GM12878 (cell line): Measurements from ENCODE around the gene GALNT15. TPM values are rescaled to one million over a fixed set of nuclear protein-coding genes. Genes with fewer than 3 reads are reported as not detected.

Experiments used
- ASH2L ChIP-seq: fragments of 300-600, 200-600 bp; sonication (generic); IDR thresholded peaks from 2 replicates; pipeline ENCODE4 v1.6.1; 2017; ENCODE audit warnings: low read depth, mild to moderate bottlenecking, borderline replicate concordance
- BCL11A ChIP-seq: IDR thresholded peaks from 2 replicates; pipeline ENCODE4 v1.6.1; 2011; ENCODE audit warnings: low read depth, low read length
- BMI1 ChIP-seq: fragments of 450-650 bp; IDR thresholded peaks from 2 replicates; pipeline ENCODE4 v1.6.1; 2016; ENCODE audit warnings: mild to moderate bottlenecking, moderate library complexity, borderline replicate concordance
- GATAD2B ChIP-seq: fragments of 450-650 bp; conservative IDR thresholded peaks from 2 replicates; pipeline ENCODE4 v1.6.1; 2017; ENCODE audit warnings: low read depth, mild to moderate bottlenecking, moderate library complexity
- SREBF1 ChIP-seq: IDR thresholded peaks from 2 replicates; pipeline ENCODE4 v1.6.1; 2012; ENCODE audit warnings: mild to moderate bottlenecking, low read length
- SUPT20H ChIP-seq: IDR thresholded peaks from 2 replicates; pipeline ENCODE4 v1.6.1; 2011; ENCODE audit warnings: low read depth, mild to moderate bottlenecking, low read length, moderate library complexity, borderline replicate concordance; ENCODE audit not compliant: control insufficient read depth
- TAF1 ChIP-seq: IDR thresholded peaks from 2 replicates; pipeline ENCODE4 v1.6.1; 2011; ENCODE audit warnings: mild to moderate bottlenecking, low read depth, low read length, borderline replicate concordance
- TARDBP ChIP-seq: IDR thresholded peaks from 2 replicates; pipeline ENCODE4 v1.6.1; 2016; ENCODE audit warnings: borderline replicate concordance
- ZNF217 ChIP-seq: fragments of 450-650 bp; IDR thresholded peaks from 2 replicates; pipeline ENCODE4 v1.6.1; 2017; ENCODE audit warnings: antibody characterized with exemption, mild to moderate bottlenecking
- polyA plus RNA-seq, 11 experiments: library from polyadenylated mRNA; depleted of rRNA in 4 of 11; unstranded in 6 of 11; stranded (reverse) in 5 of 11; fragments of >200 nt; fragmentation: Nextera tagmentation in 4 of 11; fragmentation: Illumina TruSeq in 1 of 11; extraction: Ambion mirVana in 4 of 11; extraction: Trizol in 1 of 11; gene quantifications; 1 replicate in 1 of 11; 2 replicates in 10 of 11; pipeline versions ENCODE4 v1.2.1 to v1.2.3, GENCODE V29; 2011 to 2016; ENCODE audit warnings: inconsistent platforms in 2 of 11, missing spikeins in 2 of 11, low read depth in 1 of 11
- total RNA-seq, 4 experiments: library from RNA; depleted of rRNA in 3 of 4; stranded (reverse); fragments of >200 nt in 3 of 4; fragmentation: Illumina TruSeq in 1 of 4; extraction: Trizol in 1 of 4; gene quantifications; 2 replicates each; pipeline versions ENCODE4 v1.2.1 to v1.2.3, GENCODE V29; 2013 to 2021
- TF ChIP-seq, protein P1 (sequence below): fragments of 450-650 bp; IDR thresholded peaks from 2 replicates; pipeline ENCODE4 v1.6.1; 2016; ENCODE audit warnings: mild to moderate bottlenecking, moderate library complexity, borderline replicate concordance
- TF ChIP-seq, protein P2 (sequence below): fragments of 450-650 bp; IDR thresholded peaks from 2 replicates; pipeline ENCODE4 v1.6.1; 2018; ENCODE audit warnings: borderline replicate concordance, mild to moderate bottlenecking; ENCODE audit not compliant: partially characterized antibody
- TF ChIP-seq, protein P3 (sequence below): fragments of 450-650 bp; IDR thresholded peaks from 2 replicates; pipeline ENCODE4 v1.6.1; 2017; ENCODE audit warnings: mild to moderate bottlenecking, moderate library complexity
- TF ChIP-seq, protein P4 (sequence below): IDR thresholded peaks from 2 replicates; pipeline ENCODE4 v1.6.1; 2011; ENCODE audit warnings: mild to moderate bottlenecking, low read depth, low read length, moderate library complexity; ENCODE audit not compliant: insufficient replicate concordance

The GALNT15 gene
- total and polyA plus RNA-seq, 10 of the 15 experiments (the other 5 are each of a cell fraction or from before 2014, with no cell fraction given) = 0.03 to 0.05 TPM; not detected in 8

DNA sequence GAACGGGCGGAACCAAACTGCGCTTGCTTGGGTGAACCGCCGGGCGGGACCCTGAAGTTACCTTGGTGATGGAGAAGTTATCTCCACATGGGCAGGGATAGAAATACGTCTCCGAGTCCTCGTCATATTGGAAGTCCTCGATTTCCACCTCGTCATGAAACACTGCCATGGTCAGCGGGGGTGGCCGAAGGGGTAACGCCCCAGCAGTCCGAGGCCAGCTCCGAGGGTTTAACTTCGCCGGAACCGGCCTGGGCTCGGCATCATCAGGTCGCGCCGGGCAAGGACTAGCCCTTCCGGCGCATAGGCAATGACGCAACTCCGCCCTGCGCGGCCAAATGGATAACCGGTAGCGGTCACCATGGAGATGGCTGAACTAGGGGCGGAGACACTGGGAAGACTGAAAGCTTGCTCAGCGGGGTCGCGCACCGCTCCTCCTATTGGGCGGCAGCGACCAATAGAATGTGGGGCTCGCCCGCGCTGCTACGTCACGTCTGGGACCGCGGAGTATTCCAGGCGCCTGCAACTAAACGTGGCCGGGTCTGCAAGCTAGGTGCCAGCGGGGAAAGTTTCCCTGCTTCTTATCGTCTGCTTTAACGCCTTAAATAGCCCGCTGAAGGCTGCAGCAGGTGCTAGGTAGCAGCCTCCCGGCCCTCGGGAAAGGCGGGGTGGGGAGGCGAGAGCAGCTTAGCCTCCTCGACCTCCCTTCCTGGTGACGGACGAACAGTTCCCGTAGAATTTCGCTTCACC, 90.4 kb downstream of the GALNT15 start, which contains the start of the genes DPH3 and OXNAD1 (continued):
- TF ChIP-seq, protein P1, sequence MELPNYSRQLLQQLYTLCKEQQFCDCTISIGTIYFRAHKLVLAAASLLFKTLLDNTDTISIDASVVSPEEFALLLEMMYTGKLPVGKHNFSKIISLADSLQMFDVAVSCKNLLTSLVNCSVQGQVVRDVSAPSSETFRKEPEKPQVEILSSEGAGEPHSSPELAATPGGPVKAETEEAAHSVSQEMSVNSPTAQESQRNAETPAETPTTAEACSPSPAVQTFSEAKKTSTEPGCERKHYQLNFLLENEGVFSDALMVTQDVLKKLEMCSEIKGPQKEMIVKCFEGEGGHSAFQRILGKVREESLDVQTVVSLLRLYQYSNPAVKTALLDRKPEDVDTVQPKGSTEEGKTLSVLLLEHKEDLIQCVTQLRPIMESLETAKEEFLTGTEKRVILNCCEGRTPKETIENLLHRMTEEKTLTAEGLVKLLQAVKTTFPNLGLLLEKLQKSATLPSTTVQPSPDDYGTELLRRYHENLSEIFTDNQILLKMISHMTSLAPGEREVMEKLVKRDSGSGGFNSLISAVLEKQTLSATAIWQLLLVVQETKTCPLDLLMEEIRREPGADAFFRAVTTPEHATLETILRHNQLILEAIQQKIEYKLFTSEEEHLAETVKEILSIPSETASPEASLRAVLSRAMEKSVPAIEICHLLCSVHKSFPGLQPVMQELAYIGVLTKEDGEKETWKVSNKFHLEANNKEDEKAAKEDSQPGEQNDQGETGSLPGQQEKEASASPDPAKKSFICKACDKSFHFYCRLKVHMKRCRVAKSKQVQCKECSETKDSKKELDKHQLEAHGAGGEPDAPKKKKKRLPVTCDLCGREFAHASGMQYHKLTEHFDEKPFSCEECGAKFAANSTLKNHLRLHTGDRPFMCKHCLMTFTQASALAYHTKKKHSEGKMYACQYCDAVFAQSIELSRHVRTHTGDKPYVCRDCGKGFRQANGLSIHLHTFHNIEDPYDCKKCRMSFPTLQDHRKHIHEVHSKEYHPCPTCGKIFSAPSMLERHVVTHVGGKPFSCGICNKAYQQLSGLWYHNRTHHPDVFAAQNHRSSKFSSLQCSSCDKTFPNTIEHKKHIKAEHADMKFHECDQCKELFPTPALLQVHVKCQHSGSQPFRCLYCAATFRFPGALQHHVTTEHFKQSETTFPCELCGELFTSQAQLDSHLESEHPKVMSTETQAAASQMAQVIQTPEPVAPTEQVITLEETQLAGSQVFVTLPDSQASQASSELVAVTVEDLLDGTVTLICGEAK = peak; percentile 97
- TF ChIP-seq ZNF217 (no peak), ASH2L (peak; percentile 58; the same call in 1 of the 2 replicates), TAF1 (peak; percentile 51; the same call in 1 of the 2 replicates), BCL11A (0 out of 2 replicates have a peak, but pooled peaks have one; percentile 26), GATAD2B (peak; percentile 26; the same call in 1 of the 2 replicates), BMI1 (peak; percentile 90; the same call in 1 of the 2 replicates), TARDBP (peak; percentile 62; the same call in 1 of the 2 replicates), SREBF1 (0 out of 2 replicates have a peak, but pooled peaks have one; percentile 48), SUPT20H (no peak)
- TF ChIP-seq, protein P2, sequence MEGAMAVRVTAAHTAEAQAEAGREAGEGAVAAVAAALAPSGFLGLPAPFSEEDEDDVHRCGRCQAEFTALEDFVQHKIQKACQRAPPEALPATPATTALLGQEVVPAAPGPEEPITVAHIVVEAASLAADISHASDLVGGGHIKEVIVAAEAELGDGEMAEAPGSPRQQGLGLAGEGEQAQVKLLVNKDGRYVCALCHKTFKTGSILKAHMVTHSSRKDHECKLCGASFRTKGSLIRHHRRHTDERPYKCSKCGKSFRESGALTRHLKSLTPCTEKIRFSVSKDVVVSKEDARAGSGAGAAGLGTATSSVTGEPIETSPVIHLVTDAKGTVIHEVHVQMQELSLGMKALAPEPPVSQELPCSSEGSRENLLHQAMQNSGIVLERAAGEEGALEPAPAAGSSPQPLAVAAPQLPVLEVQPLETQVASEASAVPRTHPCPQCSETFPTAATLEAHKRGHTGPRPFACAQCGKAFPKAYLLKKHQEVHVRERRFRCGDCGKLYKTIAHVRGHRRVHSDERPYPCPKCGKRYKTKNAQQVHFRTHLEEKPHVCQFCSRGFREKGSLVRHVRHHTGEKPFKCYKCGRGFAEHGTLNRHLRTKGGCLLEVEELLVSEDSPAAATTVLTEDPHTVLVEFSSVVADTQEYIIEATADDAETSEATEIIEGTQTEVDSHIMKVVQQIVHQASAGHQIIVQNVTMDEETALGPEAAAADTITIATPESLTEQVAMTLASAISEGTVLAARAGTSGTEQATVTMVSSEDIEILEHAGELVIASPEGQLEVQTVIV = peak; percentile 70
- TF ChIP-seq, protein P3, sequence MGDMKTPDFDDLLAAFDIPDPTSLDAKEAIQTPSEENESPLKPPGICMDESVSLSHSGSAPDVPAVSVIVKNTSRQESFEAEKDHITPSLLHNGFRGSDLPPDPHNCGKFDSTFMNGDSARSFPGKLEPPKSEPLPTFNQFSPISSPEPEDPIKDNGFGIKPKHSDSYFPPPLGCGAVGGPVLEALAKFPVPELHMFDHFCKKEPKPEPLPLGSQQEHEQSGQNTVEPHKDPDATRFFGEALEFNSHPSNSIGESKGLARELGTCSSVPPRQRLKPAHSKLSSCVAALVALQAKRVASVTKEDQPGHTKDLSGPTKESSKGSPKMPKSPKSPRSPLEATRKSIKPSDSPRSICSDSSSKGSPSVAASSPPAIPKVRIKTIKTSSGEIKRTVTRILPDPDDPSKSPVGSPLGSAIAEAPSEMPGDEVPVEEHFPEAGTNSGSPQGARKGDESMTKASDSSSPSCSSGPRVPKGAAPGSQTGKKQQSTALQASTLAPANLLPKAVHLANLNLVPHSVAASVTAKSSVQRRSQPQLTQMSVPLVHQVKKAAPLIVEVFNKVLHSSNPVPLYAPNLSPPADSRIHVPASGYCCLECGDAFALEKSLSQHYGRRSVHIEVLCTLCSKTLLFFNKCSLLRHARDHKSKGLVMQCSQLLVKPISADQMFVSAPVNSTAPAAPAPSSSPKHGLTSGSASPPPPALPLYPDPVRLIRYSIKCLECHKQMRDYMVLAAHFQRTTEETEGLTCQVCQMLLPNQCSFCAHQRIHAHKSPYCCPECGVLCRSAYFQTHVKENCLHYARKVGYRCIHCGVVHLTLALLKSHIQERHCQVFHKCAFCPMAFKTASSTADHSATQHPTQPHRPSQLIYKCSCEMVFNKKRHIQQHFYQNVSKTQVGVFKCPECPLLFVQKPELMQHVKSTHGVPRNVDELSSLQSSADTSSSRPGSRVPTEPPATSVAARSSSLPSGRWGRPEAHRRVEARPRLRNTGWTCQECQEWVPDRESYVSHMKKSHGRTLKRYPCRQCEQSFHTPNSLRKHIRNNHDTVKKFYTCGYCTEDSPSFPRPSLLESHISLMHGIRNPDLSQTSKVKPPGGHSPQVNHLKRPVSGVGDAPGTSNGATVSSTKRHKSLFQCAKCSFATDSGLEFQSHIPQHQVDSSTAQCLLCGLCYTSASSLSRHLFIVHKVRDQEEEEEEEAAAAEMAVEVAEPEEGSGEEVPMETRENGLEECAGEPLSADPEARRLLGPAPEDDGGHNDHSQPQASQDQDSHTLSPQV = no peak
- TF ChIP-seq, protein P4, sequence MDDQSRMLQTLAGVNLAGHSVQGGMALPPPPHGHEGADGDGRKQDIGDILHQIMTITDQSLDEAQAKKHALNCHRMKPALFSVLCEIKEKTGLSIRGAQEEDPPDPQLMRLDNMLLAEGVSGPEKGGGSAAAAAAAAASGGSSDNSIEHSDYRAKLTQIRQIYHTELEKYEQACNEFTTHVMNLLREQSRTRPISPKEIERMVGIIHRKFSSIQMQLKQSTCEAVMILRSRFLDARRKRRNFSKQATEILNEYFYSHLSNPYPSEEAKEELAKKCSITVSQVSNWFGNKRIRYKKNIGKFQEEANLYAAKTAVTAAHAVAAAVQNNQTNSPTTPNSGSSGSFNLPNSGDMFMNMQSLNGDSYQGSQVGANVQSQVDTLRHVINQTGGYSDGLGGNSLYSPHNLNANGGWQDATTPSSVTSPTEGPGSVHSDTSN = no peak
